ENCODE measurements around the gene E2F1. TPM values are rescaled to one million over a fixed set of nuclear protein-coding genes. Genes with fewer than 3 reads are reported as not detected.
A peak's percentile ranks its signal among the peaks of the same experiment; 100 is the strongest.

The E2F1 gene
- total and polyA plus RNA-seq, 7 experiments from 2014 or later: 0.46 to 61.6 (median 1.5) TPM; not detected in 1

DNA sequence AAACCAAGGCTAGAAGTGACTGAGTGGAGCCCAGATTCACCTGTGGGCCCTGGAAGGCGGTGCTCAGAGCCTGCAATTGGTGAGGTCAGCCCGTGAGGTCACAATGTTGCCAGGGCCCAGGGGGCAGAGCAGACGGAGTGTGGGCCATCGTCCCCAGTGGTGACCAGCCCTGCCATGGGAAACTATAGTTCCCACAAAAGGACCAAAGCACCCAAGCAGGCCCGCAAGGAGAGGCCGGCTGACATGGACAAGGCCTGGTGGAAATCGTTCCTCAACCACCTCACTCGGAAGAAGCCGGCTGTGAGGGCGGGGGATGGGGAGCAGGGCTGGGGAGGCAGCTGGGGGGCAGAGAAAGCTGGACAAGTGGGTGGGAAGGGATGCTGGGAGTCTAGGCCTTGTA is 24.0 kb downstream of the E2F1 start, which contains the start of gene C20orf144:
Gene C20orf144 (plus strand): TSS at position 156 of the 400 bp plus-strand sequence. CDS start 19 bp downstream, at position 175.
- Histone ChIP-seq H3K4me3 (ENCODE audit: low read length) (peak within 1 kb of the TSS; percentile 58), H3K27ac (ENCODE audit: low read depth, low read length) (peak within 1 kb of the TSS; percentile 80), H3K36me3 (ENCODE audit: control insufficient read depth in 2 of 3, insufficient read depth in 3 of 3, low read length in 3 of 3) (no peaks in the 10 kb centered on the region), H3K27me3 (ENCODE audit: control insufficient read depth in 2 of 2, insufficient read depth in 2 of 2, low read length in 2 of 2) (no peaks in the 10 kb centered on the region), H3K4me1 (ENCODE audit: control insufficient read depth in 2 of 2, insufficient read depth in 2 of 2, low read length in 2 of 2) (peaks cover 15 to 19% of the 10 kb centered on the region in 2 donors), H3K9me3 (ENCODE audit: control insufficient read depth in 2 of 3, low read length in 3 of 3) (no peaks in the 10 kb centered on the region)
- ChIA-PET POLR2A (interaction anchor here (0.9 to 4.8 kb wide), 7 partner anchors 9 to 172 kb away, joined by 3 to 32 read pairs (median 14); partner anchors contain the start of genes CBFA2T2, NECAB3, PXMP4 and ZNF341), CTCF (no interaction called here)
- peaks cover 0 to 3% (median 0%) of the 10 kb centered on the region in 5 donors for H3K36me3 Mint-ChIP-seq
- H3K27me3 Mint-ChIP-seq: no peaks in the 10 kb centered on the region
- DNase-seq (no peak), ATAC-seq (no peak)
- peak within 1 kb of the TSS; percentile 85 to 95 (median 90) for H3K27ac Mint-ChIP-seq
- H3K4me3 Mint-ChIP-seq: peak within 1 kb of the TSS; percentile 80 to 100 (median 86)
- no peaks in the 10 kb centered on the region for H3K9me3 Mint-ChIP-seq
- H3K4me1 Mint-ChIP-seq: peaks cover 20 to 35% (median 28%) of the 10 kb centered on the region in 7 donors
- intact Hi-C loops (cut with micrococcal nuclease): loop anchor here (2.0 to 10.0 kb wide), 4 partner anchors 70 to 255 kb away; partner anchors contain the start of genes CHMP4B (in 1 of the 2) and ZNF341 (in 1 of the 2)

DNA sequence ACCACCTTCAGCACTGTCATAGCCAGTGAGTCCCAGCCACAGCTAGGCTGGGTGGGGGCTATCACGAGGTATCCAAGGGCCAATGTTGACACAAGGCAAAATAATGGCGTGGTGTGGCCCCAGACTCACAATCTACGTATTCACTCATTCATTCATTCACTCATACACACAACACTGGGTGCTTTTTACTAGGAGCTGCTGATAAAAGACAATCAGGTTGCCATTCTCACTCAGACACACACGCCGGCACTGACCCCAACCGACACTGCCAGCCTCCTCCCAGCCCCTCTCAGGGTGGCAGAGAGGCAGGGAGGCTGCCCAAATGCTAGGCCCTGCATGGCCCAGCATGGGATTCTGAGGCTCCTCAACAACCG is 25.5 kb downstream of the E2F1 start:
- peaks cover 14 to 15% of the 10 kb centered on the region in 2 donors for H3K4me1 ChIP-seq (ENCODE audit: control insufficient read depth in 2 of 2, insufficient read depth in 2 of 2, low read length in 2 of 2)
- no peaks in the 10 kb centered on the region for H3K27me3 ChIP-seq (ENCODE audit: control insufficient read depth in 2 of 2, insufficient read depth in 2 of 2, low read length in 2 of 2)
- CTCF ChIA-PET: no interaction called here
- no peaks in the 10 kb centered on the region for H3K36me3 Mint-ChIP-seq
- no peak overlapping the region for H3K4me3 ChIP-seq (ENCODE audit: low read length)
- H3K4me3 Mint-ChIP-seq: no peak overlapping the region
- no peak overlapping the region for H3K27ac Mint-ChIP-seq
- POLR2A ChIA-PET: no interaction called here
- H3K9me3 Mint-ChIP-seq: no peaks in the 10 kb centered on the region
- intact Hi-C loops (cut with micrococcal nuclease): loop anchor here (5.0 to 10.0 kb wide), 3 partner anchors 72 to 257 kb away; partner anchors contain the start of genes CHMP4B (in 1 of the 2) and ZNF341 (in 1 of the 2)
- ATAC-seq (no peak), DNase-seq (no peak)
- peaks cover 14 to 27% (median 22%) of the 10 kb centered on the region in 7 donors for H3K4me1 Mint-ChIP-seq
- no peaks in the 10 kb centered on the region for H3K9me3 ChIP-seq (ENCODE audit: control insufficient read depth in 2 of 3, low read length in 3 of 3)
- no peak overlapping the region for H3K27ac ChIP-seq (ENCODE audit: low read depth, low read length)
- no peaks in the 10 kb centered on the region for H3K27me3 Mint-ChIP-seq
- H3K36me3 ChIP-seq (ENCODE audit: control insufficient read depth in 2 of 3, insufficient read depth in 3 of 3, low read length in 3 of 3): no peaks in the 10 kb centered on the region

DNA sequence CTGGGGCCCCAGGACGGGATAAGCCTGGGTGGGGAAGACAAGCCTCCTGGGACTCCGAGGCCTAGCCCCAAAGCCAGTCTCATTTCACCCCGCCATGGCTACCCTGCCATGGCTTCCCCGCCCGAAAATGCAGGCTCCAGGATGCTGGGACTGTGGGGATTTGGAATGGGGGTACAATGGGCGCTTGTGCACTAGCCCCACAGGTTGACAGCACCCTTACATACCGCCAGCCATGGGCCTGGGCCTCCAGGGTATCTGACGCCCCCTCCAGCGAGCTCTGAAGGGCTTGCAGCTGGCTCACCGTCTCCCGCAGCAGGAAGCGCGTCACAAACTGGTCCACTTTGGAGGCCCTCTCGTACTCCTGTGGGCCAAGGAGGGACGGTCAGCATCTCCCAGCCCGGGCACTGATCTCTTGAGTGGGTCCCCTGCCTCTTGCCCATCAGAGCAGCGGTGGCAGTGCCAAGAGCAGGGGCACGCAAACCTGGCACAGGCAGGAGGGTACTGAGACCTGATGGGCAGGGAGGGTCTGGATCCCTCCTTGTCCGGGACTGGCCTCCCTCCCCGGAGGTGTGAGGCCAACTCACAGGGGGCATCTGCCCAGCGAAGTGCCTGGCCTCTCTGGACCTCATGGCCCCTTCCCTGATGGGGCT is 26.0 kb downstream of the E2F1 start:
- H3K9me3 ChIP-seq (ENCODE audit: control insufficient read depth in 2 of 3, low read length in 3 of 3): no peaks in the 10 kb centered on the region
- intact Hi-C loops (cut with micrococcal nuclease): loop anchor here (5.0 to 10.0 kb wide), 3 partner anchors 72 to 257 kb away; partner anchors contain the start of genes CHMP4B (in 1 of the 2) and ZNF341 (in 1 of the 2)
- no peak for ATAC-seq

DNA sequence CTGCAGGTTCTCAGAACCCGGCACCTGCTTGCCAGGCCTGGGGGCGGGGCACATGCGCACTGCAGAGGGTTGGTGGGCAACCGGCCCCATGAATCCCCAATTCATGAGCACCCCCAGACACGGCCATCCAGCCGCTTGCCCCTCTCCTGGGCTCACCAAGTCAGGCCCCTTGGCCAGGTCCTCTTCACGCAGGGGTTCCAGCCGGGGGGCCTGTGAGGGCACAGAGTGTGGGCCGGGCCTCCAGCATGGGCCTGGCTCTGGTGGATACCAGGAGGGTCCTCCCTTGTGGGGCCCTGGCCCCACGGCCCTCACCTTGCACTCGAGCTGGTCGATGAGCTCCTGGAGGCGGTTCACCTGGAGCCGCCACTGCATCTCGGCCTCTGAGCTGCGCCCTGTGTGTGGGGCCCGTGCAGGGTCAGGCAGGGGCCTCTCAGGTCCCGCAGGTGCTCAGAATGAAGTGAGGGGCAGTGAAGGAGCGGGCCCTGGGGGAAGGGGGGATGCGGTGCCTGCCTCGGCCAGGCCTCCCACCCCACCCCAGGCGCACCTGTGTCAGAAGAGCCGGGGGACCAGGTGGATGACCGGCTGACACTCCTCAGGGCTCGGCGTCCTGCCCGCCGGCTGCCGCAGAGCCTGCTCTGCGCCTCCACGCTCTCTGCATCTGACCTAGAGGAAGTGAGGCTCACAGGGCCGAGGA is 26.7 kb downstream of the E2F1 start:
- POLR2A ChIA-PET: no interaction called here

More for the DNA sequence above, 26.0 kb downstream of the E2F1 start:
- DNase-seq: no peak
- ChIA-PET CTCF (no interaction called here), POLR2A (no interaction called here)
- Histone ChIP-seq H3K27ac (ENCODE audit: low read depth, low read length) (no peak overlapping the region), H3K4me3 (ENCODE audit: low read length) (no peak overlapping the region), H3K36me3 (ENCODE audit: control insufficient read depth in 2 of 3, insufficient read depth in 3 of 3, low read length in 3 of 3) (no peaks in the 10 kb centered on the region), H3K27me3 (ENCODE audit: control insufficient read depth in 2 of 2, insufficient read depth in 2 of 2, low read length in 2 of 2) (no peaks in the 10 kb centered on the region), H3K4me1 (ENCODE audit: control insufficient read depth in 2 of 2, insufficient read depth in 2 of 2, low read length in 2 of 2) (peaks cover 14 to 15% of the 10 kb centered on the region in 2 donors)
- no peak overlapping the region for H3K4me3 Mint-ChIP-seq
- H3K27me3 Mint-ChIP-seq: no peaks in the 10 kb centered on the region
- H3K4me1 Mint-ChIP-seq: peaks cover 12 to 23% (median 18%) of the 10 kb centered on the region in 7 donors
- no peaks in the 10 kb centered on the region for H3K36me3 Mint-ChIP-seq
- H3K9me3 Mint-ChIP-seq: no peaks in the 10 kb centered on the region
- H3K27ac Mint-ChIP-seq: no peak overlapping the region

DNA sequence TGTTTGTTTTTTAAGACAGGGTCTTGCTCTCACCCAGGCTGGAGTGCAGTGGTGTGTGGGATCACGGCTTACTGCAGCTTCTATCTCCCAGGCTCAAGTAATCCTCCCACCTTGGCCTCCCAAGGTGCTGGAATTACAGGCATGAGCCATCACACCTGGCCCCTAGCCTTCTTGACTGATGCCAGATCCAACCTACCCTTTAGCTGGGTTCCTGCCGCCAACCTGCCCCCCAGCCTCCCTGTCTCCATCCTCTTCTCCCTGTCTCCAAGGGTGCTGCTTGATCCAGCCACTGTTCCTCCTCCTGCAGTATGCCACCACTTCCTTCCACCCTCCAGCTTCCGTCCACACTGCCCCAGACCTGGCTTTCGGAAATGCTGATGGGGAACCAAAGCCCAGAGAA is 27.3 kb downstream of the E2F1 start:
- Mint-ChIP-seq H3K9me3 (no peaks in the 10 kb centered on the region), H3K36me3 (no peaks in the 10 kb centered on the region), H3K4me1 (peaks cover 0 to 15% (median 6%) of the 10 kb centered on the region in 7 donors), H3K4me3 (no peak overlapping the region), H3K27ac (no peak overlapping the region), H3K27me3 (no peaks in the 10 kb centered on the region)
- H3K4me1 ChIP-seq (ENCODE audit: control insufficient read depth in 2 of 2, insufficient read depth in 2 of 2, low read length in 2 of 2): peaks cover 8 to 10% of the 10 kb centered on the region in 2 donors
- H3K36me3 ChIP-seq (ENCODE audit: control insufficient read depth in 2 of 3, insufficient read depth in 3 of 3, low read length in 3 of 3): no peaks in the 10 kb centered on the region
- ATAC-seq (no peak), DNase-seq (no peak)
- ChIA-PET POLR2A (no interaction called here), CTCF (no interaction called here)
- intact Hi-C loops (cut with micrococcal nuclease): no loop called here
- H3K27me3 ChIP-seq (ENCODE audit: control insufficient read depth in 2 of 2, insufficient read depth in 2 of 2, low read length in 2 of 2): no peaks in the 10 kb centered on the region
- no peak overlapping the region for H3K27ac ChIP-seq (ENCODE audit: low read depth, low read length)
- no peak overlapping the region for H3K4me3 ChIP-seq (ENCODE audit: low read length)
- H3K9me3 ChIP-seq (ENCODE audit: control insufficient read depth in 2 of 3, low read length in 3 of 3): no peaks in the 10 kb centered on the region

More for the DNA sequence above, 26.7 kb downstream of the E2F1 start:
- no peaks in the 10 kb centered on the region for H3K9me3 ChIP-seq (ENCODE audit: control insufficient read depth in 2 of 3, low read length in 3 of 3)
- CTCF ChIA-PET: no interaction called here
- no peaks in the 10 kb centered on the region for H3K36me3 ChIP-seq (ENCODE audit: control insufficient read depth in 2 of 3, insufficient read depth in 3 of 3, low read length in 3 of 3)
- no peaks in the 10 kb centered on the region for H3K9me3 Mint-ChIP-seq
- intact Hi-C loops (cut with micrococcal nuclease): loop anchor here (5.0 to 10.0 kb wide), 3 partner anchors 73 to 258 kb away; partner anchors contain the start of genes CHMP4B (in 1 of the 2) and ZNF341 (in 1 of the 2)
- H3K27ac ChIP-seq (ENCODE audit: low read depth, low read length): no peak overlapping the region
- no peaks in the 10 kb centered on the region for H3K36me3 Mint-ChIP-seq
- DNase-seq (no peak), ATAC-seq (no peak)
- H3K27me3 ChIP-seq (ENCODE audit: control insufficient read depth in 2 of 2, insufficient read depth in 2 of 2, low read length in 2 of 2): no peaks in the 10 kb centered on the region
- H3K27me3 Mint-ChIP-seq: no peaks in the 10 kb centered on the region
- H3K4me3 Mint-ChIP-seq: no peak overlapping the region
- no peak overlapping the region for H3K27ac Mint-ChIP-seq
- H3K4me3 ChIP-seq (ENCODE audit: low read length): no peak overlapping the region
- peaks cover 14 to 15% of the 10 kb centered on the region in 2 donors for H3K4me1 ChIP-seq (ENCODE audit: control insufficient read depth in 2 of 2, insufficient read depth in 2 of 2, low read length in 2 of 2)
- peaks cover 5 to 18% (median 11%) of the 10 kb centered on the region in 7 donors for H3K4me1 Mint-ChIP-seq

DNA sequence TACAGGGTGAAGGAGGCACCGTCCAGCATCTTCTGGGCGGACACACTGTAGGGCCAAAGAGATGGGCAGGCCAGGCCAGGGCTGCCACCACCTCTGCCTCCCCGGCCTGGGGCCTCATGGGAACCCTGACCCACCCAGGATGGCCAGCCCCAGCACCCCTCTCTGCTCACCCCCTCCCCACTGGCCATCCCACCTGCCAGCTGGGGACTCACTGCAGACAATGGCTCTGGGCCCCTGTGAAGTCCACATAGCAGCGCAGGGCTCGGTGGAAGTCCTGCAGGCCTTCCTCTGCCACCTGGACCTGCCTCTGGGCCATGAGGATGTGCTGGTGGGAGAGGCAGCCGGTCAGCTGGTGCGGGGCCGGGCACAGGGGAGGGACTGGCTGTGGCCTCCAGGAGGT is 27.7 kb downstream of the E2F1 start:
- Mint-ChIP-seq H3K27ac (no peak overlapping the region), H3K4me1 (peaks cover 3 to 15% (median 5%) of the 10 kb centered on the region in 7 donors), H3K4me3 (no peak overlapping the region), H3K36me3 (no peaks in the 10 kb centered on the region), H3K27me3 (no peaks in the 10 kb centered on the region), H3K9me3 (no peaks in the 10 kb centered on the region)
- DNase-seq (no peak), ATAC-seq (no peak)
- Histone ChIP-seq H3K36me3 (ENCODE audit: control insufficient read depth in 2 of 3, insufficient read depth in 3 of 3, low read length in 3 of 3) (no peaks in the 10 kb centered on the region), H3K9me3 (ENCODE audit: control insufficient read depth in 2 of 3, low read length in 3 of 3) (no peaks in the 10 kb centered on the region), H3K27ac (ENCODE audit: low read depth, low read length) (no peak overlapping the region), H3K4me1 (ENCODE audit: control insufficient read depth in 2 of 2, insufficient read depth in 2 of 2, low read length in 2 of 2) (peaks cover 7 to 8% of the 10 kb centered on the region in 2 donors), H3K4me3 (ENCODE audit: low read length) (no peak overlapping the region), H3K27me3 (ENCODE audit: control insufficient read depth in 2 of 2, insufficient read depth in 2 of 2, low read length in 2 of 2) (no peaks in the 10 kb centered on the region)
- intact Hi-C loops (cut with micrococcal nuclease): no loop called here
- CTCF ChIA-PET: no interaction called here
- POLR2A ChIA-PET: no interaction called here
